GM12875 (cell line): ENCODE measurements around the gene WDPCP.
"Not testable (repeated sequence)": the region's sequence is repeated elsewhere in the genome, so short reads cannot be mapped to it uniquely, and the experiment has no call there.

Experiments used
- H3K4me3 ChIP-seq: one replicate; pipeline ENCODE4 v1.5.1; 2011; ENCODE audit warnings: low read depth, low read length, control low read depth
- TF ChIP-seq, protein P1 (sequence below): IDR thresholded peaks from 2 replicates; pipeline ENCODE4 v1.5.1; 2011; ENCODE audit warnings: low read depth, mild to moderate bottlenecking, control low read depth, inconsistent platforms, low read length, moderate library complexity, borderline replicate concordance; ENCODE audit not compliant: insufficient read depth

Gene WDPCP

GRCh38 chr2:63425606-63426005, 162.7 kb downstream of the WDPCP start:
- no peak overlapping the region for H3K4me3 ChIP-seq
- TF ChIP-seq, protein P1, sequence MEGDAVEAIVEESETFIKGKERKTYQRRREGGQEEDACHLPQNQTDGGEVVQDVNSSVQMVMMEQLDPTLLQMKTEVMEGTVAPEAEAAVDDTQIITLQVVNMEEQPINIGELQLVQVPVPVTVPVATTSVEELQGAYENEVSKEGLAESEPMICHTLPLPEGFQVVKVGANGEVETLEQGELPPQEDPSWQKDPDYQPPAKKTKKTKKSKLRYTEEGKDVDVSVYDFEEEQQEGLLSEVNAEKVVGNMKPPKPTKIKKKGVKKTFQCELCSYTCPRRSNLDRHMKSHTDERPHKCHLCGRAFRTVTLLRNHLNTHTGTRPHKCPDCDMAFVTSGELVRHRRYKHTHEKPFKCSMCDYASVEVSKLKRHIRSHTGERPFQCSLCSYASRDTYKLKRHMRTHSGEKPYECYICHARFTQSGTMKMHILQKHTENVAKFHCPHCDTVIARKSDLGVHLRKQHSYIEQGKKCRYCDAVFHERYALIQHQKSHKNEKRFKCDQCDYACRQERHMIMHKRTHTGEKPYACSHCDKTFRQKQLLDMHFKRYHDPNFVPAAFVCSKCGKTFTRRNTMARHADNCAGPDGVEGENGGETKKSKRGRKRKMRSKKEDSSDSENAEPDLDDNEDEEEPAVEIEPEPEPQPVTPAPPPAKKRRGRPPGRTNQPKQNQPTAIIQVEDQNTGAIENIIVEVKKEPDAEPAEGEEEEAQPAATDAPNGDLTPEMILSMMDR = no peak

- TF ChIP-seq, protein P1 = no peak
- H3K4me3 ChIP-seq = no peak overlapping the region
Observed at GRCh38 chr2:63425079-63425416, 163.2 kb downstream of the WDPCP start.

- TF ChIP-seq, protein P1 = peak; percentile 66; the same call in 1 of the 2 replicates
- no peak overlapping the region for H3K4me3 ChIP-seq
Observed at GRCh38 chr2:63424329-63425078, 163.8 kb downstream of the WDPCP start.

- H3K4me3 ChIP-seq = no peak overlapping the region
- TF ChIP-seq, protein P1 = no peak
Observed at GRCh38 chr2:63422556-63422955, 165.7 kb downstream of the WDPCP start.

- TF ChIP-seq, protein P1 = no peak
- H3K4me3 ChIP-seq = no peak overlapping the region
Observed at GRCh38 chr2:63408530-63408929, 179.7 kb downstream of the WDPCP start.

DNA sequence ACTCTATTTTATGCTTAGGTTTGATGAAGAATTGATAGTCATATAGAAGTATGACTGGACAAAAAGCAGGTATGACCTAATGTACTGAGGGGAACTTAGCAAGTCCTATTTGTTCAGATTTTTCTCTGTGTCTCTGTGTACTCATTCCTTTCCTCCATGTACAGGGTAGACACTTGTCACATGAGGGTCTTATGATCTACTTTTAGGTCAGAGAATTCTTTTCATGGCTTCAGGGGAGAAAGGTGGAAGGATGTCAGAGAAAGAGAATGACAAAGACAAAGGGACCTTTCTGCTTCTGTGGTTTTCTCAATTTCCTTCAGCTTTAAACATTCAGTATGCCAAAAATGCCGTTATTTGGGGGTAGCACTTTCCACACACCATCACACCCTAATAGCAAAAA, 181.6 kb downstream of the WDPCP start:
- TF ChIP-seq, protein P1 = no peak
- H3K4me3 ChIP-seq = no peak overlapping the region

GRCh38 chr2:63403820-63404219, 184.5 kb downstream of the WDPCP start:
- TF ChIP-seq, protein P1 = no peak
- no peak overlapping the region for H3K4me3 ChIP-seq

DNA sequence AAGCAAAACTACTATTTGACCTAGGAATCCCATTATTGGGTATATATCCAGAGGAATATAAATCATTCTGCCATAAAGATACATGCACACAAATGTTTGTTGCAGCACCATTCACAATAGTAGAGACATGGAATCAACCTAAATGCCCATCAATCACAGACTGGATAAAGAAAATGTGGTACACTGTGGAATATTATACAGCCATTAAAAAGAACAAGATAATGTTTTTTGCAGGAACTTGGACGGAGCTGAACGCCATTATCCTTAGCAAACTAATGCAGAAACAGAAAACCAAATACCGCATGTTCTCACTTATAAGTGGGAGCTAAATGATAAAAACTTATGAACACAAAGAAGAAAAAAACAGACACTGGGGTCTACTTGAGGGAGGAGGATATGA, 185.4 kb downstream of the WDPCP start:
- not testable (repeated sequence) for H3K4me3 ChIP-seq
